ENCODE data around the gene RIMBP2.

The RIMBP2 gene

GRCh38 chr12:130364578-130364977, 351.5 kb downstream of the RIMBP2 start:
- DNase-seq (ENCODE audit: low read depth, low spot score): no peak
- POLR2A ChIA-PET: no interaction called here
- no peak overlapping the region for H3K4me3 ChIP-seq (ENCODE audit: low read depth, low read length)
- CTCF ChIA-PET: no interaction called here
- TF ChIP-seq CTCF (IDR thresholded peaks at IDR 0.05; ENCODE audit: insufficient read depth, low read length, missing control alignments): no peak

- CTCF ChIA-PET: no interaction called here
- POLR2A ChIA-PET: no interaction called here
- DNase-seq (ENCODE audit: low read depth, low spot score): no peak
- no peak overlapping the region for H3K4me3 ChIP-seq (ENCODE audit: low read depth, low read length)
- no peak for TF ChIP-seq CTCF (IDR thresholded peaks at IDR 0.05; ENCODE audit: insufficient read depth, low read length, missing control alignments)
These were observed 354.0 kb downstream of the RIMBP2 start for GRCh38 chr12:130362060-130362459.

GRCh38 chr12:130357729-130358330, 358.3 kb downstream of the RIMBP2 start:
- H3K4me3 ChIP-seq (ENCODE audit: low read depth, low read length): no peak overlapping the region
- TF ChIP-seq CTCF (IDR thresholded peaks at IDR 0.05; ENCODE audit: insufficient read depth, low read length, missing control alignments): no peak
- no peak for DNase-seq (ENCODE audit: low read depth, low spot score)
- ChIA-PET CTCF (no interaction called here), POLR2A (no interaction called here)

GRCh38 chr12:130357241-130357640, 358.9 kb downstream of the RIMBP2 start:
- DNase-seq (ENCODE audit: low read depth, low spot score): no peak
- no peak overlapping the region for H3K4me3 ChIP-seq (ENCODE audit: low read depth, low read length)
- no peak for TF ChIP-seq CTCF (IDR thresholded peaks at IDR 0.05; ENCODE audit: insufficient read depth, low read length, missing control alignments)
- ChIA-PET POLR2A (no interaction called here), CTCF (no interaction called here)

GRCh38 chr12:130356222-130356621, 359.9 kb downstream of the RIMBP2 start:
- no peak for TF ChIP-seq CTCF (IDR thresholded peaks at IDR 0.05; ENCODE audit: insufficient read depth, low read length, missing control alignments)
- H3K4me3 ChIP-seq (ENCODE audit: low read depth, low read length): no peak overlapping the region
- DNase-seq (ENCODE audit: low read depth, low spot score): no peak
- ChIA-PET CTCF (no interaction called here), POLR2A (no interaction called here)

GRCh38 chr12:130354407-130354806, 361.7 kb downstream of the RIMBP2 start:
- ChIA-PET POLR2A (no interaction called here), CTCF (no interaction called here)
- TF ChIP-seq CTCF (IDR thresholded peaks at IDR 0.05; ENCODE audit: insufficient read depth, low read length, missing control alignments): no peak
- DNase-seq (ENCODE audit: low read depth, low spot score): no peak
- no peak overlapping the region for H3K4me3 ChIP-seq (ENCODE audit: low read depth, low read length)

Measured in AG04449 (cell line).